Type B pancreatic cell (in vitro differentiated cells): ENCODE results near the gene CTSL. TPM values are rescaled to one million over a fixed set of nuclear protein-coding genes. Genes with fewer than 3 reads are reported as not detected.
"Not testable (repeated sequence)": the region's sequence is repeated elsewhere in the genome, so short reads cannot be mapped to it uniquely, and the experiment has no call there.

Experiments used
- DNase-seq: peaks from one replicate; pipeline ENCODE4 v3.0.0; 2021; ENCODE audit warnings: mixed read lengths; ENCODE audit not compliant: unreplicated experiment; ENCODE audit errors: extremely low spot score
- H3K27ac Mint-ChIP-seq: 2 replicates; pipeline ENCODE4 v1.8.0; 2021; ENCODE audit warnings: mild to moderate bottlenecking, mixed read lengths
- H3K27me3 Mint-ChIP-seq: 2 replicates; pipeline ENCODE4 v1.8.0; 2021; ENCODE audit warnings: mixed read lengths
- H3K36me3 Mint-ChIP-seq: 2 replicates; pipeline ENCODE4 v1.8.0; 2021; ENCODE audit warnings: mixed read lengths
- H3K4me1 Mint-ChIP-seq: one replicate; pipeline ENCODE4 v1.8.0; 2021; ENCODE audit warnings: mixed read lengths; ENCODE audit not compliant: unreplicated experiment
- H3K4me3 Mint-ChIP-seq: 2 replicates; pipeline ENCODE4 v1.8.0; 2021; ENCODE audit warnings: mild to moderate bottlenecking, mixed read lengths
- H3K9me3 Mint-ChIP-seq: 2 replicates; pipeline ENCODE4 v1.8.0; 2021; ENCODE audit warnings: mixed read lengths
- total RNA-seq: library from RNA; stranded (reverse); gene quantifications from 2 replicates; pipeline ENCODE4 v1.2.1, GENCODE V29; 2021; ENCODE audit warnings: low replicate concordance
- TF ChIP-seq, protein P1 (sequence below): fragments of 200-600 bp; sonication (generic); conservative IDR thresholded peaks from 2 replicates; pipeline ENCODE4 v1.5.0; 2021; ENCODE audit warnings: antibody characterized with exemption, mild to moderate bottlenecking

CTSL gene
- total RNA-seq, 1 donor from 2014 or later = 85.7 TPM

GRCh38 chr9:87741891-87742290 lies 16.0 kb downstream of the CTSL start:
- Mint-ChIP-seq H3K4me1 (no peaks in the 10 kb centered on the region), H3K27ac (no peak overlapping the region), H3K9me3 (peaks cover 11% of the 10 kb centered on the region), H3K36me3 (no peaks in the 10 kb centered on the region), H3K27me3 (no peaks in the 10 kb centered on the region), H3K4me3 (no peak overlapping the region)
- no peak for DNase-seq
- TF ChIP-seq, protein P1, sequence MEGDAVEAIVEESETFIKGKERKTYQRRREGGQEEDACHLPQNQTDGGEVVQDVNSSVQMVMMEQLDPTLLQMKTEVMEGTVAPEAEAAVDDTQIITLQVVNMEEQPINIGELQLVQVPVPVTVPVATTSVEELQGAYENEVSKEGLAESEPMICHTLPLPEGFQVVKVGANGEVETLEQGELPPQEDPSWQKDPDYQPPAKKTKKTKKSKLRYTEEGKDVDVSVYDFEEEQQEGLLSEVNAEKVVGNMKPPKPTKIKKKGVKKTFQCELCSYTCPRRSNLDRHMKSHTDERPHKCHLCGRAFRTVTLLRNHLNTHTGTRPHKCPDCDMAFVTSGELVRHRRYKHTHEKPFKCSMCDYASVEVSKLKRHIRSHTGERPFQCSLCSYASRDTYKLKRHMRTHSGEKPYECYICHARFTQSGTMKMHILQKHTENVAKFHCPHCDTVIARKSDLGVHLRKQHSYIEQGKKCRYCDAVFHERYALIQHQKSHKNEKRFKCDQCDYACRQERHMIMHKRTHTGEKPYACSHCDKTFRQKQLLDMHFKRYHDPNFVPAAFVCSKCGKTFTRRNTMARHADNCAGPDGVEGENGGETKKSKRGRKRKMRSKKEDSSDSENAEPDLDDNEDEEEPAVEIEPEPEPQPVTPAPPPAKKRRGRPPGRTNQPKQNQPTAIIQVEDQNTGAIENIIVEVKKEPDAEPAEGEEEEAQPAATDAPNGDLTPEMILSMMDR = no peak

- H3K27me3 Mint-ChIP-seq = no peaks in the 10 kb centered on the region
- no peaks in the 10 kb centered on the region for H3K36me3 Mint-ChIP-seq
- no peak overlapping the region for H3K4me3 Mint-ChIP-seq
- TF ChIP-seq, protein P1 = no peak
- no peak overlapping the region for H3K27ac Mint-ChIP-seq
- no peak for DNase-seq
- H3K9me3 Mint-ChIP-seq = peaks cover 11% of the 10 kb centered on the region
- no peaks in the 10 kb centered on the region for H3K4me1 Mint-ChIP-seq
Observed at GRCh38 chr9:87742813-87743428, 17.0 kb downstream of the CTSL start.

- H3K27ac Mint-ChIP-seq = not testable (repeated sequence)
Observed at GRCh38 chr9:87744247-87744646, 18.3 kb downstream of the CTSL start.

DNA sequence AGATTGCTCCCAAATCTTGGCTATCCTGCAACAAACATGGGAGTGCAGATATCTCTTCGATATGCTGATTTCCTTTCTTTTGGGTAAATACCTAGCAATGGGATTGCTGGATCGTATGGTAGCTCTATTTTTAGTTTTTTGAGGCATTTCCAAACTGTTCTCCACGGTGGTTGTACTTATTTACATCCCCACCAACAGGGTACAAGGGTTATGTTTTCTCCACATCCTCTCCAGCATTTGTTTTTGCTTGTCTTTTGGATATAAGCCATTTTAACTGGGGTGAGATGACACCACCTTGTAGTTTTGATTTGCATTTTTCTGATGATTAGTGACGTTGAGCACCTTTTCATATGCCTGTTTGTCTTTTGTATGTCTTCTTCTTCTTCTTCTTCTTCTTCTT lies 20.3 kb downstream of the CTSL start:
- no peak for DNase-seq
- Mint-ChIP-seq H3K9me3 (peaks cover 11% of the 10 kb centered on the region), H3K27me3 (peaks cover 4% of the 10 kb centered on the region), H3K27ac (no peak overlapping the region), H3K4me3 (no peak overlapping the region), H3K4me1 (no peaks in the 10 kb centered on the region), H3K36me3 (no peaks in the 10 kb centered on the region)
- TF ChIP-seq, protein P1 = no peak

More at GRCh38 chr9:87744247-87744646, 18.3 kb downstream of the CTSL start:
- not testable (repeated sequence) for H3K4me1 Mint-ChIP-seq, H3K36me3 Mint-ChIP-seq, H3K27me3 Mint-ChIP-seq, DNase-seq, H3K4me3 Mint-ChIP-seq
- peaks cover 11% of the 10 kb centered on the region for H3K9me3 Mint-ChIP-seq

DNA sequence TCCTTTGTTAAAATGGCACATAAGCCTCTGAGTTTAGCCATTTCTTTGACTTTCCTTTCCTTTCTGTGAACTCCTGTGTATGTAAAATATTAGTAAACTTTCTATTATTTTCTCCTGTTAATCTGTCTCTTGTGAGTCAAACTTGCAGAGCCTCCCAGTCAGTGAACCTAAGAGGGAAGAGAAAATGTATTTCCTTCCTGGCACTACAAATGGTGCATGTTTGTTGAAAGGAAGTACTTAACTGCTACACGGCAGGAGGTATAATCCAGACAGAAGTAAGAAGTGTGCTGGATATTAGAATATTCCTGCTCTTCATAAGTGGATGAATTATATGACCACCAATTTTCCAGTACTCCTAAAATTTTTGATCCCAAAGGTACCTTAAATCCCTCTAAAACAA lies 23.0 kb downstream of the CTSL start:
- no peak overlapping the region for H3K4me3 Mint-ChIP-seq
- peaks cover 4% of the 10 kb centered on the region for H3K27me3 Mint-ChIP-seq
- TF ChIP-seq, protein P1 = no peak
- DNase-seq = no peak
- H3K27ac Mint-ChIP-seq = no peak overlapping the region
- H3K36me3 Mint-ChIP-seq = no peaks in the 10 kb centered on the region
- peaks cover 5% of the 10 kb centered on the region for H3K9me3 Mint-ChIP-seq
- no peaks in the 10 kb centered on the region for H3K4me1 Mint-ChIP-seq

GRCh38 chr9:87749335-87750035 lies 23.6 kb downstream of the CTSL start:
- no peak for DNase-seq
- no peaks in the 10 kb centered on the region for H3K4me1 Mint-ChIP-seq
- H3K36me3 Mint-ChIP-seq = no peaks in the 10 kb centered on the region
- H3K4me3 Mint-ChIP-seq = no peak overlapping the region
- TF ChIP-seq, protein P1 = no peak
- H3K27me3 Mint-ChIP-seq = peaks cover 4% of the 10 kb centered on the region
- H3K27ac Mint-ChIP-seq = no peak overlapping the region
- H3K9me3 Mint-ChIP-seq = peaks cover 5% of the 10 kb centered on the region
